Measurements from ENCODE around the gene CLEC6A. TPM values are rescaled to one million over a fixed set of nuclear protein-coding genes. Genes with fewer than 3 reads are reported as not detected.

Gene CLEC6A
- total RNA-seq, 2 donors from 2014 or later = not detected

GRCh38 chr12:8513256-8513655, 57.5 kb downstream of the CLEC6A start, which contains the start of gene CLEC4D:
Gene CLEC4D, plus strand, starts transcription at chr12:8513503. Its CDS starts 230 bp downstream, at chr12:8513733.
- Mint-ChIP-seq H3K9me3 (no peaks in the 10 kb centered on the region), H3K36me3 (ENCODE audit: low read depth) (no peaks in the 10 kb centered on the region), H3K27me3 (peaks cover 15% of the 10 kb centered on the region), H3K4me3 (no peak within 1 kb of the TSS), H3K27ac (no peak within 1 kb of the TSS), H3K4me1 (no peaks in the 10 kb centered on the region)
- no peak for ATAC-seq (replicated peaks)

- H3K4me1 Mint-ChIP-seq = no peaks in the 10 kb centered on the region
- ATAC-seq (replicated peaks) = no peak
- H3K27me3 Mint-ChIP-seq = peaks cover 22% of the 10 kb centered on the region
- H3K4me3 Mint-ChIP-seq = no peak overlapping the region
- no peaks in the 10 kb centered on the region for H3K9me3 Mint-ChIP-seq
- no peak overlapping the region for H3K27ac Mint-ChIP-seq
- H3K36me3 Mint-ChIP-seq (ENCODE audit: low read depth) = no peaks in the 10 kb centered on the region
These were observed 62.2 kb downstream of the CLEC6A start for GRCh38 chr12:8517971-8518370.

GRCh38 chr12:8519171-8519570, 63.4 kb downstream of the CLEC6A start:
- H3K27me3 Mint-ChIP-seq = peaks cover 17% of the 10 kb centered on the region
- H3K36me3 Mint-ChIP-seq (ENCODE audit: low read depth) = no peaks in the 10 kb centered on the region
- no peak for ATAC-seq (replicated peaks)
- no peak overlapping the region for H3K4me3 Mint-ChIP-seq
- no peaks in the 10 kb centered on the region for H3K4me1 Mint-ChIP-seq
- H3K9me3 Mint-ChIP-seq = no peaks in the 10 kb centered on the region
- no peak overlapping the region for H3K27ac Mint-ChIP-seq

DNA sequence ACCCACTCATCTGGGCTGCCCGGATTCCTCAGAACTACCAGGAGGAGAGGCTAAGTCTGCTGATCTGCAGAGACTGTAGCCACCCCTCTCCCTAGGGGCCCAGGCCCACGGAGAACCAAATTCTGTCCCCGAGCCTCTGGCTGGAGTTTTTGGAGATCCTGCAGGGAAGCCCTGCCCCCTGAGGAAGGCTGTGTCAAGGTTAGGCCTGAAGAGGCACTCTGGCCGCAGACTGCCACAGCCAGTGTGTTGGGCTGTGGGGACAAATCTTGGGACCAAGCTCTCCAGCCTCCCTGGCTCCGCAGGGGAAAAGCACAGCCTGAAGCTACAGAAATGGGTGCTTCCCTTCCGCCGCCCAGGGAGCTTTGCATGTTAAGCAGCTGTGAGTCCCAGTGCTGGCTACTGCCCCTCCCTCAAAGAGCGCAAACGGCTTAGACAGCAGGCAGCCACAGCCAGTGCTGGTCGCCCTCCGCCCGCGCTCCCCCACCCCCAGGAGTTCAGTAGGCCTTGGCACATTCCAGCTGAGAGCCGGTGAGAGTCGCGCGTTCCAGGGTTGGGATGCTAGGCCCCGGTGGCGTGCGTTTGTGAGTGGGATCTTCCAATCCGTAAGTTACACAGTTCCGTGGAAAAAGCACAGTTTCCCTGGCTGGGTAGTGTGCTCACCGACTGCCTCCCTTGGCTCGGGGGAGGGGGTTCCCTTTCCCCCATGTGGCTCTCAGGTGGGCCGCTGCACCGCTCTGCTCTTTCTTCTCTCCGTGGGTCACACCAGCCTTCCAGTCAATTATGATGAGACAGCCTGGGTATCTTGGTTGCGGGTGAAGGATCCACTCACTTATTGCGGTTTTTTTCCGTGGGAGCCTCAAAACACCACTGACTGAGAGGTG, 71.7 kb downstream of the CLEC6A start:
- peaks cover 14% of the 10 kb centered on the region for H3K9me3 Mint-ChIP-seq
- no peak for ATAC-seq (replicated peaks)
- no peaks in the 10 kb centered on the region for H3K36me3 Mint-ChIP-seq (ENCODE audit: low read depth)
- no peaks in the 10 kb centered on the region for H3K4me1 Mint-ChIP-seq
- H3K27me3 Mint-ChIP-seq = peaks cover 28% of the 10 kb centered on the region
- H3K4me3 Mint-ChIP-seq = no peak overlapping the region
- no peak overlapping the region for H3K27ac Mint-ChIP-seq

Other genes starting within 250 kb of the CLEC6A start
- gene FAM90A1, start 228.3 kb upstream of the CLEC6A start, total RNA-seq = under 1 TPM in 1 of 2 donors, not detected in 1; 0.24 TPM
- gene CLEC4D, start 57.5 kb downstream of the CLEC6A start, total RNA-seq = not detected
- gene CLEC4E, start 84.9 kb downstream of the CLEC6A start, total RNA-seq = not detected
- not detected for gene AICDA, start 156.9 kb downstream of the CLEC6A start, total RNA-seq
- not detected for gene MFAP5, start 206.9 kb downstream of the CLEC6A start, total RNA-seq
- 1 to 10 TPM in 1 of 2 donors, under 1 TPM in 1; 0.95 to 1.4 TPM for gene RIMKLB, start 242.0 kb downstream of the CLEC6A start, total RNA-seq

All from activated T-helper 17 cell treated with anti-CD3 and anti-CD28 coated beads, Interleukin-2, amount 50 U/mL, for 72 hours (primary cell).